HCT116 (cell line): ENCODE data around the gene GNPTAB. TPM values are rescaled to one million over a fixed set of nuclear protein-coding genes. Genes with fewer than 3 reads are reported as not detected.

ENCODE experiments used
- ATAC-seq: fragments of 200-7000 bp; cut with Tn5 transposase; 2 replicates; pipeline ENCODE4 v1.9.1; 2020; ENCODE audit warnings: mild to moderate bottlenecking, moderate library complexity
- BruUV-seq: library from RNA; stranded (reverse); fragments of 400-500 nt; replicated peaks from 2 replicates; lab custom pipeline; 2021; lab: Mats Ljungman, UMichigan
- CTCF ChIA-PET: fragments of 300-600 bp; sonication (Branson Sonifier 250); formaldehyde crosslinking; loops from one replicate; lab custom pipeline; 2021; ENCODE audit warnings: antibody characterized with exemption; lab: Charles Lee
- POLR2A ChIA-PET: fragments of 300-600, 350-600 bp; sonication (Branson Sonifier 250); formaldehyde crosslinking; loops from one replicate; lab custom pipeline; 2021; ENCODE audit warnings: antibody characterized with exemption; lab: Charles Lee
- RAD21 ChIA-PET, 2 experiments: fragments of 300-600 bp; sonication (Branson Sonifier 250); formaldehyde crosslinking; loops; one replicate each; lab custom pipeline; 2023; ENCODE audit warnings: low total read pairs in 2 of 2; ENCODE audit not compliant: uncharacterized antibody in 2 of 2, unreplicated experiment in 2 of 2, low non-redundant PET in 1 of 2; lab: Charles Lee
- DNase-seq: peaks from one replicate; pipeline ENCODE4 v3.0.0-alpha.2; 2010; ENCODE audit warnings: low read depth, low spot score
- H2AFZ ChIP-seq: fragments of 200-600 bp; shearing (Covaris generic), sonication (generic); 2 replicates; pipeline ENCODE4 v1.6.1; 2017; ENCODE audit warnings: low read depth, mixed run types, mixed read lengths, antibody characterized with exemption, low read length; ENCODE audit not compliant: poor library complexity, severe bottlenecking
- H3K27ac ChIP-seq: 2 replicates; pipeline ENCODE4 v1.5.1; 2012; ENCODE audit warnings: low read depth, low read length
- H3K27me3 ChIP-seq: fragments of 200-600 bp; sonication (generic); 2 replicates; pipeline ENCODE4 v1.6.1; 2016; ENCODE audit warnings: mixed run types, low read length, mixed read lengths; ENCODE audit not compliant: insufficient read depth
- H3K36me3 ChIP-seq, 2 experiments: fragments of 200-500 bp in 1 of 2; fragments of 200-600 bp in 1 of 2; sonication (Bioruptor generic) in 1 of 2; sonication (generic) in 1 of 2; 2 replicates each; pipeline versions ENCODE4 v1.5.1 to v1.6.1; 2014 to 2016; ENCODE audit warnings: low read length in 2 of 2, inconsistent platforms in 1 of 2, mixed read lengths in 1 of 2, mixed run types in 1 of 2; ENCODE audit not compliant: insufficient read depth in 2 of 2, control insufficient read depth in 1 of 2
- H3K4me1 ChIP-seq, 2 experiments: fragments of 200-600 bp in 1 of 2; sonication (generic) in 1 of 2; 2 replicates each; pipeline versions ENCODE4 v1.5.1 to v1.6.1; 2012 to 2017; ENCODE audit warnings: low read length in 2 of 2, inconsistent platforms in 1 of 2, mild to moderate bottlenecking in 1 of 2, mixed read lengths in 1 of 2, mixed run types in 1 of 2, moderate library complexity in 1 of 2; ENCODE audit not compliant: insufficient read depth in 2 of 2, control insufficient read depth in 1 of 2
- H3K4me2 ChIP-seq: fragments of 200-600 bp; sonication (generic); 2 replicates; pipeline ENCODE4 v1.6.1; 2017; ENCODE audit warnings: mixed run types, low read length, mixed read lengths
- H3K4me3 ChIP-seq, 2 experiments: fragments of 200-600 bp in 1 of 2; sonication (generic) in 1 of 2; replicated peaks in 1 of 2; 2 replicates each; pipeline ENCODE4 v1.5.1; 2011 to 2016; ENCODE audit warnings: low read length in 2 of 2, control low read depth in 1 of 2, low read depth in 1 of 2, mild to moderate bottlenecking in 1 of 2, mixed read lengths in 1 of 2, mixed run types in 1 of 2
- H3K79me2 ChIP-seq: fragments of 200-600 bp; sonication (generic); 2 replicates; pipeline ENCODE4 v1.6.1; 2017; ENCODE audit warnings: mild to moderate bottlenecking, mixed run types, low read length, moderate library complexity, mixed read lengths; ENCODE audit not compliant: insufficient read depth
- H3K9ac ChIP-seq: fragments of 200-600 bp; sonication (generic); 2 replicates; pipeline ENCODE4 v1.6.1; 2016; ENCODE audit warnings: low read length, mixed read lengths
- H3K9me2 ChIP-seq: fragments of 200-600 bp; sonication (generic), shearing (Covaris generic); 2 replicates; pipeline ENCODE4 v1.6.1; 2017; ENCODE audit warnings: mixed run types, mild to moderate bottlenecking, moderate library complexity; ENCODE audit not compliant: insufficient read depth
- H3K9me3 ChIP-seq, 2 experiments: fragments of 200-500 bp in 1 of 2; fragments of 200-600 bp in 1 of 2; sonication (Bioruptor generic) in 1 of 2; sonication (generic) in 1 of 2; 2 replicates each; pipeline ENCODE4 v1.6.1; 2014 to 2017; ENCODE audit warnings: low read length in 2 of 2, mixed read lengths in 2 of 2, inconsistent platforms in 1 of 2, low read depth in 1 of 2, mild to moderate bottlenecking in 1 of 2, mixed run types in 1 of 2, moderate library complexity in 1 of 2; ENCODE audit not compliant: control insufficient read depth in 1 of 2, insufficient read depth in 1 of 2
- H4K20me1 ChIP-seq: fragments of 200-600 bp; sonication (generic), shearing (Covaris generic); 2 replicates; pipeline ENCODE4 v1.6.1; 2017; ENCODE audit warnings: mixed run types, mild to moderate bottlenecking, moderate library complexity; ENCODE audit not compliant: insufficient read depth
- EGR1 ChIP-seq: IDR thresholded peaks from 2 replicates; pipeline ENCODE4 v1.6.1; 2012; ENCODE audit warnings: low read depth
- ELF1 ChIP-seq: IDR thresholded peaks from 2 replicates; pipeline ENCODE4 v1.6.1; 2012; ENCODE audit warnings: low read depth, borderline replicate concordance
- FOSL1 ChIP-seq: IDR thresholded peaks from 2 replicates; pipeline ENCODE4 v1.6.1; 2012; ENCODE audit warnings: low read depth
- REST ChIP-seq: IDR thresholded peaks from 2 replicates; pipeline ENCODE4 v1.6.1; 2012; ENCODE audit warnings: low read depth
- SIN3A ChIP-seq: IDR thresholded peaks from 2 replicates; pipeline ENCODE4 v1.6.1; 2012; ENCODE audit warnings: low read depth
- ZBTB33 ChIP-seq: IDR thresholded peaks from 2 replicates; pipeline ENCODE4 v1.6.1; 2011; ENCODE audit warnings: mild to moderate bottlenecking, low read length, moderate library complexity; ENCODE audit not compliant: insufficient replicate concordance; ENCODE audit errors: extremely low read depth
- intact Hi-C: fragments of 100-400 bp; cut with micrococcal nuclease; formaldehyde crosslinking; loops from 2 replicates; pipeline ENCODE4 v1.10.0; 2022
- total RNA-seq: library from RNA; stranded (reverse); gene quantifications from one replicate; pipeline ENCODE4 v1.2.1, GENCODE V29; 2021; ENCODE audit not compliant: unreplicated experiment

GNPTAB gene
- total RNA-seq, 1 experiment from 2014 or later: 41.4 TPM

GRCh38 chr12:101858361-101858760 is 27.6 kb upstream of the GNPTAB start:
- no peaks in the 10 kb centered on the region for H3K9me2 ChIP-seq
- ChIA-PET CTCF (no interaction called here), POLR2A (no interaction called here), RAD21 (no interaction called here)
- no peak overlapping the region for H3K27ac ChIP-seq
- no peak overlapping the region for H2AFZ ChIP-seq
- no peak overlapping the region for H3K9ac ChIP-seq
- H3K79me2 ChIP-seq: no peaks in the 10 kb centered on the region
- no peak overlapping the region for H3K4me2 ChIP-seq
- intact Hi-C loops: no loop called here
- no TSS peak for BruUV-seq
- no peaks in the 10 kb centered on the region for H4K20me1 ChIP-seq
- no peak overlapping the region for H3K4me3 ChIP-seq
- no peak for ATAC-seq
- no peak for DNase-seq
- H3K27me3 ChIP-seq: no peaks in the 10 kb centered on the region
- peaks cover 5 to 13% of the 10 kb centered on the region in 2 experiments; a peak in 2 of 4 replicates for H3K4me1 ChIP-seq
- H3K36me3 ChIP-seq: no peaks in the 10 kb centered on the region
- no peak for TF ChIP-seq FOSL1
- no peak for TF ChIP-seq ZBTB33
- no peak for TF ChIP-seq ELF1
- no peak for TF ChIP-seq SIN3A
- no peaks in the 10 kb centered on the region for H3K9me3 ChIP-seq

DNA sequence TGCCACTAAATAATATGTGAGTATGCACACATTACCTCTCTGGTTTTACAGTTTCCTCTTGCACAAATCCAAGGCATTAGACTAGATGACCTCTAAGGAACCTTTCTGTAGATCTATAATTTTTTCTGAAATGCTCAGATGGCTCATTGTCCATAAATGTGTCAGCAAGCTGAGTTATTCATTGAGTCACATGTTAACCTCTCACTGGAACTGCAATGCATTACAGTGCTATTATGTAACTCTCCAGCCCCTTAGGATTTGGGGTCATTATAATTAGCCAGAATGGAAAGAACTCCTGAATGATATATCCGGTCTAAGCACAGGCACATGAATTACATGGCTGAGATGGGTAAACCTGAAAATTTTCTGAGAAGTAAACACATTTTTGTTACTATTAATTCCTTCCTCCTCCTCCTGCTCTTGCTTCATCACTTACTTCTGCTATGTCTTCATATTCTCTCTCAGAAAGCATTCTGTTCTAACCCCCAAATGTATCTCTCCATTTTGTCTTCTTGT is 26.3 kb upstream of the GNPTAB start:
- no peaks in the 10 kb centered on the region for H3K27me3 ChIP-seq
- peaks cover 5 to 13% of the 10 kb centered on the region in 2 experiments; a peak in 2 of 4 replicates for H3K4me1 ChIP-seq
- no peak for ATAC-seq

More for the DNA sequence above, 26.3 kb upstream of the GNPTAB start:
- no peak for TF ChIP-seq EGR1
- no peak for TF ChIP-seq REST
- TF ChIP-seq, all 23 proteins: peak for 0
- Histone ChIP-seq H3K9ac (no peak overlapping the region), H3K4me2 (no peak overlapping the region), H3K79me2 (no peaks in the 10 kb centered on the region), H3K9me2 (no peaks in the 10 kb centered on the region), H3K9me3 (no peaks in the 10 kb centered on the region), H2AFZ (no peak overlapping the region), H3K27ac (no peak overlapping the region), H3K4me3 (no peak overlapping the region), H4K20me1 (no peaks in the 10 kb centered on the region), H3K36me3 (no peaks in the 10 kb centered on the region)
- ChIA-PET CTCF (interaction anchor here (0.6 kb wide), 1 partner anchor 31 kb away, joined by 5 read pairs; no protein-coding TSS in a partner anchor), POLR2A (no interaction called here), RAD21 (no interaction called here)
- BruUV-seq: no TSS peak
- no peak for DNase-seq
- intact Hi-C loops: no loop called here
